Mesenchymal stem cell (in vitro differentiated cells and primary cell): ENCODE results near the gene TOR1B.

Experiments
- DNase-seq: peaks from one replicate; pipeline ENCODE4 v3.0.0-alpha.2; 2013
- H2AFZ ChIP-seq: one replicate; pipeline ENCODE4 v1.6.1; 2013; ENCODE audit warnings: low read depth, mild to moderate bottlenecking, control low read depth, inconsistent platforms, low read length, moderate library complexity
- H2AK5ac ChIP-seq: 2 replicates; pipeline ENCODE4 v1.6.1; 2013; ENCODE audit warnings: low read length, moderate library complexity, mild to moderate bottlenecking, inconsistent platforms; ENCODE audit not compliant: severe bottlenecking
- H2BK120ac ChIP-seq: one replicate; pipeline ENCODE4 v1.6.1; 2013; ENCODE audit warnings: low read depth, mild to moderate bottlenecking, inconsistent platforms, low read length, moderate library complexity
- H2BK12ac ChIP-seq, 2 experiments: one replicate each; pipeline ENCODE4 v1.6.1; 2013; ENCODE audit warnings: inconsistent platforms in 2 of 2, low read length in 2 of 2, mild to moderate bottlenecking in 2 of 2, moderate library complexity in 2 of 2, control low read depth in 1 of 2
- H2BK15ac ChIP-seq: one replicate; pipeline ENCODE4 v1.6.1; 2013; ENCODE audit warnings: mild to moderate bottlenecking, low read depth, inconsistent platforms; ENCODE audit not compliant: poor library complexity, severe bottlenecking
- H2BK5ac ChIP-seq: 2 replicates; pipeline ENCODE4 v1.6.1; 2013; ENCODE audit warnings: low read depth, mild to moderate bottlenecking, low read length, control low read depth, inconsistent platforms; ENCODE audit not compliant: poor library complexity, severe bottlenecking
- H3K14ac ChIP-seq, 2 experiments: one replicate each; pipeline ENCODE4 v1.6.1; 2013; ENCODE audit warnings: inconsistent platforms in 2 of 2, low read length in 2 of 2, control low read depth in 1 of 2, mild to moderate bottlenecking in 1 of 2, moderate library complexity in 1 of 2
- H3K18ac ChIP-seq, 2 experiments: one replicate each; pipeline ENCODE4 v1.6.1; 2013; ENCODE audit warnings: inconsistent platforms in 2 of 2, low read length in 2 of 2, control low read depth in 1 of 2, low read depth in 1 of 2, mild to moderate bottlenecking in 1 of 2
- H3K23ac ChIP-seq, 2 experiments: one replicate each; pipeline ENCODE4 v1.6.1; 2013; ENCODE audit warnings: inconsistent platforms in 2 of 2, low read length in 2 of 2, mild to moderate bottlenecking in 2 of 2, moderate library complexity in 2 of 2, control low read depth in 1 of 2
- H3K27ac ChIP-seq: 2 replicates; pipeline ENCODE4 v1.5.1; 2013; ENCODE audit warnings: mild to moderate bottlenecking, moderate library complexity, low read length, control low read depth, inconsistent platforms; ENCODE audit not compliant: poor library complexity, severe bottlenecking
- H3K27me3 ChIP-seq, 2 experiments: 2 replicates each; pipeline versions ENCODE4 v1.6.1 to v1.7.0; 2013; ENCODE audit warnings: low read length in 2 of 2, mild to moderate bottlenecking in 2 of 2, moderate library complexity in 2 of 2, control low read depth in 1 of 2, inconsistent platforms in 1 of 2; ENCODE audit not compliant: control insufficient read depth in 1 of 2, insufficient read depth in 1 of 2
- H3K36me3 ChIP-seq, 2 experiments: 2 replicates each; pipeline versions ENCODE4 v1.6.1 to v1.7.0; 2013; ENCODE audit warnings: low read length in 2 of 2, control low read depth in 1 of 2, inconsistent platforms in 1 of 2, low read depth in 1 of 2, mild to moderate bottlenecking in 1 of 2; ENCODE audit not compliant: insufficient read depth in 2 of 2, control insufficient read depth in 1 of 2
- H3K4ac ChIP-seq, 2 experiments: one replicate each; pipeline ENCODE4 v1.6.1; 2013; ENCODE audit warnings: inconsistent platforms in 2 of 2, low read length in 2 of 2, mild to moderate bottlenecking in 2 of 2, moderate library complexity in 2 of 2, control low read depth in 1 of 2, low read depth in 1 of 2
- H3K4me1 ChIP-seq: 2 replicates; pipeline ENCODE4 v1.6.1; 2013; ENCODE audit warnings: low read depth, low read length, control low read depth; ENCODE audit not compliant: control insufficient read depth, insufficient read depth
- H3K4me2 ChIP-seq: 2 replicates; pipeline ENCODE4 v1.6.1; 2013; ENCODE audit warnings: low read length, mild to moderate bottlenecking, inconsistent platforms; ENCODE audit not compliant: poor library complexity, severe bottlenecking
- H3K4me3 ChIP-seq, 2 experiments: 2 replicates each; pipeline versions ENCODE4 v1.5.1 to v1.7.0; 2013; ENCODE audit warnings: low read length in 2 of 2, mild to moderate bottlenecking in 2 of 2, control low read depth in 1 of 2, low read depth in 1 of 2; ENCODE audit not compliant: insufficient read depth in 1 of 2
- H3K79me1 ChIP-seq: replicated peaks from 2 replicates; pipeline ENCODE4 v1.6.1; 2013; ENCODE audit warnings: mild to moderate bottlenecking, control low read depth, low read length, inconsistent platforms; ENCODE audit not compliant: poor library complexity, severe bottlenecking
- H3K9ac ChIP-seq: 2 replicates; pipeline ENCODE4 v1.7.0; 2013; ENCODE audit warnings: mild to moderate bottlenecking, low read length, moderate library complexity
- H3K9me3 ChIP-seq: 2 replicates; pipeline ENCODE4 v1.7.0; 2013; ENCODE audit warnings: mild to moderate bottlenecking, low read length; ENCODE audit not compliant: control insufficient read depth
- H4K8ac ChIP-seq: one replicate; pipeline ENCODE4 v1.6.1; 2013; ENCODE audit warnings: inconsistent platforms, mild to moderate bottlenecking, low read length, moderate library complexity
- H4K91ac ChIP-seq: one replicate; pipeline ENCODE4 v1.6.1; 2013; ENCODE audit warnings: mild to moderate bottlenecking, low read length, inconsistent platforms
- WGBS: methylation state at CpG from one replicate; pipeline ENCODE4 v1.1.7; 2013; ENCODE audit warnings: mixed read lengths; 5-methylcytosine and 5-hydroxymethylcytosine counted together

The TOR1B gene

DNA sequence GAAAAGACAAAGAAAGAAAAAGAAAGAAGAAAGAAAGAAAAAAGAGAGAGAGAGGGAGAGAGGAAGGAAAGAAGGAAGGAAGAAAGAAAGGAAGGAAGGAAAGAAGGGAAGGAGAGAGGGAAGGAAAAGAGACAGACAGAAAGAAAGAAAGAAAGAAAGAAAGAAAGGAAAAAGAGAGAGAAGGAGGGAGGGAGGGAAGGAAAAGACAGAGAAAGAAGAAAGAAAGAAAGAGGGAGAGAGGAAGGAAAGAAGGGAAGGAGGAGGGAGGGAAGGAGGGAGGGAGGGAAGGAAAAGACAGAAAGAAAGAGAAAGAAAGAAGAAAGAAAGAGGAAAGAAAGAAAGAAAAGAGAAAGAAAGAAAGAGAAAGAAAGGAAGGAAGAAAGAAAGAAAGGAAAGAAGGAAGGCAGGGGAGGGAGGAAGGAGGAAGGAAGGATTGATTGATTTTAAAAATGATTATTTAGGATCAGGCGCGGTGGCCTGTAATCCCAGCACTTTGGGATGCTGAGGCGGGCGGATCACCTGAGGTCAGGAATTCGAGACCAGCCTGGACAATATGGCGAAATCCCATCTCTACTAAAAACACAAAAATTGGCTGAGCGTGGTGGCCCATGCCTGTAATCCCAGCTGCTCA, 23.3 kb upstream of the TOR1B start:
- H4K91ac ChIP-seq = no peak overlapping the region
- H3K79me1 ChIP-seq = no peaks in the 10 kb centered on the region
- no peak overlapping the region for H3K27ac ChIP-seq
- H2AFZ ChIP-seq = no peak overlapping the region
- peak overlapping the region in 1 of 2 experiments; percentile 58 for H3K4ac ChIP-seq
- no peak overlapping the region for H3K18ac ChIP-seq
- WGBS = 98% methylated on average over 7 of the region's 7 CpGs
- H3K14ac ChIP-seq = no peak overlapping the region
- H3K23ac ChIP-seq = no peak overlapping the region
- H2BK12ac ChIP-seq = peak overlapping the region in 1 of 2 experiments; percentile 15
- no peaks in the 10 kb centered on the region for H3K9me3 ChIP-seq
- H3K4me3 ChIP-seq = no peak overlapping the region
- H2AK5ac ChIP-seq = no peak overlapping the region
- peaks cover 0 to 4% of the 10 kb centered on the region in 2 experiments for H3K27me3 ChIP-seq
- H3K9ac ChIP-seq = no peak overlapping the region
- H2BK15ac ChIP-seq = no peak overlapping the region
- no peak overlapping the region for H2BK5ac ChIP-seq
- H4K8ac ChIP-seq = no peak overlapping the region
- H2BK120ac ChIP-seq = no peak overlapping the region
- no peaks in the 10 kb centered on the region for H3K36me3 ChIP-seq
- DNase-seq = no peak
- peaks cover 23% of the 10 kb centered on the region for H3K4me1 ChIP-seq
- no peak overlapping the region for H3K4me2 ChIP-seq

DNA sequence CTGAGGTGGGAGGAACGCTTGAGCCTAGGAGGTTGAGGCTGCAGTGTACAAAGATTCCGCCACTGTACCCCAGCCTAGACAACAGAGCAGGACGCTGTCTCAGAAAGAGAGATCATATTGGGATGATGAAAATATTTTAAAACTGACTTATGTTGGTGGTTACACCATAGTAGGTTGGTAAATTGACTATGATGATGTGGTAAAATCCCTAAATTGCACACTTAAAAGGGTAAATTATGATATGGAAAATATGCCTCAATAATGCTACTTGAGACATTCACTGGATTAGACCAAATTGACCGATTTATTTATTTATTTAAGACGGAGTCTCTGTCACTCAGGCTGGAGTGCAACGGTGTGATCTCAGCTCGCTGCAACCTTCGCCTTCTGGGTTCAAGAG, 21.9 kb upstream of the TOR1B start:
- H3K27ac ChIP-seq = no peak overlapping the region
- peaks cover 0 to 8% of the 10 kb centered on the region in 2 experiments for H3K27me3 ChIP-seq
- no peak for DNase-seq
- H2BK15ac ChIP-seq = no peak overlapping the region
- H2BK5ac ChIP-seq = no peak overlapping the region
- H3K4me2 ChIP-seq = no peak overlapping the region
- no peak overlapping the region for H4K91ac ChIP-seq
- H3K23ac ChIP-seq = no peak overlapping the region
- no peak overlapping the region for H2AK5ac ChIP-seq
- H3K36me3 ChIP-seq = no peaks in the 10 kb centered on the region
- no peak overlapping the region for H4K8ac ChIP-seq
- no peak overlapping the region for H3K9ac ChIP-seq
- H3K14ac ChIP-seq = no peak overlapping the region
- H3K4me1 ChIP-seq = peaks cover 16% of the 10 kb centered on the region
- H2AFZ ChIP-seq = no peak overlapping the region
- H3K18ac ChIP-seq = no peak overlapping the region
- H2BK12ac ChIP-seq = peak overlapping the region in 1 of 2 experiments; percentile 6
- no peaks in the 10 kb centered on the region for H3K9me3 ChIP-seq
- H3K4me3 ChIP-seq = no peak overlapping the region
- 83% methylated on average over 8 of the region's 8 CpGs for WGBS
- H2BK120ac ChIP-seq = no peak overlapping the region
- no peaks in the 10 kb centered on the region for H3K79me1 ChIP-seq
- H3K4ac ChIP-seq = no peak overlapping the region

DNA sequence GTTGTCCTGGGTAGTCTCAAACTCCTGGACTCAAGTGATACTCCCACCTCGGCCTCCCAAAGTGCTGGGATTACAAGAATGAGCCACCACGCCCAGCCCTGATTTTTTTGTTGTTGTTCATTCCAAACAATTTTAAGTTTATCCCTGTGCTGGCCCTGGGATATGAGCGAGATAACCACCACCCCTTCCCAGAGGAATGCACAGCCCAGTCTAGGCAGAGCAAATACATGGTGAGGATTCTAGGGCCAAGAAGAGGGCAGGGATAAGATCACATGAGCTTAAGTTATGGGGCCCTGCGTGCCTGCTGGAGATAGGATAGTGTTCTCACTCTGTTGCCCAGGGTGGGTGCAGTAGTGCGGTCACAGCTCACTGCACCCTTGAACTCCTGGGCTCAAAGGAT, 21.0 kb upstream of the TOR1B start:
- Histone ChIP-seq H3K36me3 (no peaks in the 10 kb centered on the region), H3K18ac (no peak overlapping the region), H3K4me3 (no peak overlapping the region), H2AK5ac (no peak overlapping the region), H3K27me3 (peaks cover 0 to 15% of the 10 kb centered on the region in 2 experiments), H4K8ac (no peak overlapping the region), H3K4ac (no peak overlapping the region), H3K4me1 (peaks cover 9% of the 10 kb centered on the region), H3K9me3 (no peaks in the 10 kb centered on the region), H2BK120ac (no peak overlapping the region), H3K14ac (no peak overlapping the region), H3K4me2 (no peak overlapping the region), H4K91ac (peak overlapping the region; percentile 58), H3K79me1 (no peaks in the 10 kb centered on the region), H2BK15ac (no peak overlapping the region), H3K23ac (no peak overlapping the region), H3K27ac (no peak overlapping the region), H2BK12ac (peak overlapping the region; percentile 9 to 94), H3K9ac (peak overlapping the region; percentile 39), H2AFZ (no peak overlapping the region), H2BK5ac (no peak overlapping the region)
- DNase-seq = no peak
- WGBS = 67% methylated on average over 5 of the region's 5 CpGs

DNA sequence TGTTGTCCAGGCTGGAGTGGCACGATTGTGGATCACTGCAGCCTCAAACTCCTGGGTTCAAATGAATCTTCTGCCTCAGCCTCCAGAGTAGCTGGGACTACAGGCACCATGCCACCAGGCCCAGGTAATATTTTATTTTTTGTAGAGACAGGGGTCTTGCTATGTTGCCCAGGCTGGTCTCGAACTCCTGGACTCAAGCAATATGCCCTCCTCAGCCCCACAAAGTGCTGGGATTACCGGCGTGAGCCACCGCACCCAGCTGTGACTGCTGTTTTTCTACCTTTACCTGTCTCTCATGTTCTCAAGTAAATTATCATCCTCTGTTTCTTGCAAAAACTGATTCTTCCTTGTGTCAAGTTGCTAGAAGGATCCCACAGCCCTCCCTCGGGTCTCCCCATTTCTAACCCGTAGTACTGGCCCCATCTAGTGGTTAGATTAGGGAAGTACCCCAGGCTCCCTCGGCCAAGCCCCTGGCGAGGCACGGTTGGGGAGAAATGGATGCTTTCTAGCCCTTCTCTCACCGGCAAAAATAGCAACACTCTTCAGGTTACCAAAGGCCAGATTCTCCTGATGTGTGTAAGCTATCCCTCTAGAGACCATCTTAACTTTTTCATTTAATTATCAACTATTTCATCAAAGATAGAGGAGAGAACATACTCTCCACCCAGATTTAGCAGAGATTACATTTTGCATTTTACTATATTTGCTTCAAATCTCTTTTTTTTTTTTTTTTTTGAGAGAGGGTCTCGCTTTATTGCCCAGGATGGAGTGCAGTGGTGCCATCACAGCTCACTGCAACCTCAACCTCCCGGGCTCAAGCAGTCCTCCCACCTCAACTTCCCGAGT, 19.2 kb upstream of the TOR1B start:
- Histone ChIP-seq H3K79me1 (no peaks in the 10 kb centered on the region), H3K36me3 (no peaks in the 10 kb centered on the region), H3K4me1 (peaks cover 2% of the 10 kb centered on the region), H3K4ac (no peak overlapping the region), H3K9ac (peak overlapping the region; percentile 36), H3K4me3 (no peak overlapping the region), H3K18ac (peak overlapping the region in 1 of 2 experiments; percentile 48), H4K91ac (no peak overlapping the region), H3K14ac (no peak overlapping the region), H2BK120ac (peak overlapping the region; percentile 15), H2AFZ (no peak overlapping the region), H3K23ac (no peak overlapping the region), H3K27ac (no peak overlapping the region), H3K4me2 (no peak overlapping the region), H2BK5ac (no peak overlapping the region), H2BK12ac (peak overlapping the region in 1 of 2 experiments; percentile 75), H3K27me3 (peaks cover 5 to 24% of the 10 kb centered on the region in 2 experiments), H2AK5ac (no peak overlapping the region), H2BK15ac (peak overlapping the region; percentile 67), H4K8ac (no peak overlapping the region), H3K9me3 (no peaks in the 10 kb centered on the region)
- DNase-seq = peak; percentile 77
- WGBS = 37% methylated on average over 13 of the region's 14 CpGs
